ENCODE measurements around the gene PLD5. TPM values are rescaled to one million over a fixed set of nuclear protein-coding genes. Genes with fewer than 3 reads are reported as not detected.

The PLD5 gene
- 0.08 and 0.11 TPM in 2 replicates for polyA plus RNA-seq (2012; rRNA removed)
- 0.24 and 0.46 TPM in 2 replicates for polyA plus RNA-seq (2012; cell fraction: cytosol; rRNA removed)
- 0.11 and 0.13 TPM in 2 replicates for polyA plus RNA-seq (2012; cell fraction: nucleus; rRNA removed)

- Histone ChIP-seq H4K20me1 (ENCODE audit: insufficient read depth) (no peaks in the 10 kb centered on the region), H2AFZ (ENCODE audit: low read depth) (peak within 1 kb of the TSS; percentile 81; the same call in 1 of the 2 replicates), H3K36me3 (replicated peaks in 1 of 2; ENCODE audit: control insufficient read depth in 1 of 2, insufficient read depth in 2 of 2, low read length in 1 of 2) (no peaks in the 10 kb centered on the region), H3K4me2 (peak within 1 kb of the TSS; percentile 90), H3F3A (replicated peaks; ENCODE audit: insufficient read depth) (no peaks in the 10 kb centered on the region), H3K27me3 (ENCODE audit: insufficient read depth) (peaks cover 8% of the 10 kb centered on the region), H3K9me3 (no peaks in the 10 kb centered on the region), H3K4me1 (ENCODE audit: control insufficient read depth in 1 of 2, insufficient read depth in 2 of 2, low read depth in 1 of 2, low read length in 1 of 2) (peaks cover 0 to 11% of the 10 kb centered on the region in 2 experiments; a peak in 2 of 4 replicates), H3K4me3 (ENCODE audit: low read depth in 2 of 2, low read length in 1 of 2) (peak within 1 kb of the TSS; percentile 54 to 57), H3K9ac (no peak within 1 kb of the TSS), H3K27ac (ENCODE audit: low read depth in 2 of 2, low read length in 1 of 2) (peak within 1 kb of the TSS in 1 of 2 experiments; percentile 78; a peak in 2 of 4 replicates), H3K79me2 (ENCODE audit: insufficient read depth) (no peaks in the 10 kb centered on the region), H3K9me2 (no peaks in the 10 kb centered on the region)
- no peak for DNase-seq
- TF ChIP-seq MXI1 (IDR thresholded peaks at IDR 0.05; ENCODE audit: low read depth, low read length) (no peak; the same call in 1 of the 2 replicates), FOSL2 (IDR thresholded peaks at IDR 0.05; ENCODE audit: borderline replicate concordance, low read depth) (no peak), RCOR1 (IDR thresholded peaks at IDR 0.05; ENCODE audit: low read length) (no peak), YY1 (IDR thresholded peaks at IDR 0.05; ENCODE audit: low read depth) (no peak), GABPA (IDR thresholded peaks at IDR 0.05; ENCODE audit: low read depth) (no peak), USF2 (IDR thresholded peaks at IDR 0.05; ENCODE audit: borderline replicate concordance, low read depth, low read length) (no peak), FOXM1 (IDR thresholded peaks at IDR 0.05; ENCODE audit: low read depth) (no peak), RFX5 (IDR thresholded peaks at IDR 0.05; ENCODE audit: low read length) (no peak), CTCF (IDR thresholded peaks at IDR 0.05) (no peak), TEAD4 (IDR thresholded peaks at IDR 0.05; ENCODE audit: borderline replicate concordance, insufficient read depth) (no peak), EZH2phosphoT487 (IDR thresholded peaks at IDR 0.05; ENCODE audit: borderline replicate concordance, low read depth) (no peak), RAD21 (IDR thresholded peaks at IDR 0.05; ENCODE audit: low read length) (no peak), FOXJ3 (CRISPR knock-in tag; IDR thresholded peaks at IDR 0.05) (no peak), ELF1 (IDR thresholded peaks at IDR 0.05) (no peak), SIN3A (IDR thresholded peaks at IDR 0.05; ENCODE audit: borderline replicate concordance, low read depth, low read length) (no peak), ZBTB33 (IDR thresholded peaks at IDR 0.05; ENCODE audit: borderline replicate concordance, low read depth) (no peak), USF1 (IDR thresholded peaks at IDR 0.05; ENCODE audit: borderline replicate concordance, low read depth) (no peak), JUND (IDR thresholded peaks at IDR 0.05) (no peak)
- WGBS (ENCODE audit: low lambda C conversion rate), result 4% methylated on average over 24 of the region's 77 CpGs
- POLR2A ChIA-PET, result no interaction called here
- CTCF ChIA-PET, result interaction anchor here (0.6 to 1.9 kb wide), 10 partner anchors 9 to 747 kb away, joined by 3 to 8 read pairs (median 4); no protein-coding TSS in a partner anchor
Observed at GRCh38 chr1:242524571-242525359, at the start of gene PLD5. Gene PLD5, minus strand, starts transcription at chr1:242524697.
